Neural cell (in vitro differentiated cells): Measurements from ENCODE around the gene PLEKHN1. TPM values are rescaled to one million over a fixed set of nuclear protein-coding genes. Genes with fewer than 3 reads are reported as not detected.

ENCODE experiments used
- H2AFZ ChIP-seq: fragments of 200-600, 300-800 bp; sonication (generic), shearing (Covaris generic); 2 replicates; pipeline ENCODE4 v1.6.0; 2014; ENCODE audit warnings: low read depth, mild to moderate bottlenecking, antibody characterized with exemption, low read length, moderate library complexity
- H3F3A ChIP-seq: fragments of 200-600 bp; shearing (Covaris generic); 2 replicates; pipeline ENCODE4 v1.6.1; 2016; ENCODE audit warnings: mild to moderate bottlenecking, moderate library complexity, mixed read lengths, antibody characterized with exemption, low read length; ENCODE audit not compliant: insufficient read depth, poor library complexity, severe bottlenecking
- H3K27ac ChIP-seq: fragments of 200-600, 300-800 bp; sonication (generic), shearing (Covaris generic); 2 replicates; pipeline ENCODE4 v1.5.1; 2014; ENCODE audit warnings: mild to moderate bottlenecking, low read length, moderate library complexity
- H3K27me3 ChIP-seq: fragments of 300-800, 200-600 bp; sonication (generic), shearing (Covaris generic); 2 replicates; pipeline ENCODE4 v1.6.0; 2014; ENCODE audit warnings: mild to moderate bottlenecking, low read depth, low read length, moderate library complexity; ENCODE audit not compliant: insufficient read depth
- H3K36me3 ChIP-seq: fragments of 300-800, 200-600 bp; sonication (generic), shearing (Covaris generic); 2 replicates; pipeline ENCODE4 v1.5.1; 2014; ENCODE audit warnings: mild to moderate bottlenecking, antibody characterized with exemption, low read length, moderate library complexity; ENCODE audit not compliant: insufficient read depth
- H3K4me2 ChIP-seq: fragments of 300-800, 200-600 bp; sonication (generic), shearing (Covaris generic); 2 replicates; pipeline ENCODE4 v1.6.0; 2014; ENCODE audit warnings: mild to moderate bottlenecking, low read length
- H3K4me3 ChIP-seq: fragments of 300-800, 200-600 bp; sonication (generic), shearing (Covaris generic); 2 replicates; pipeline ENCODE4 v1.5.1; 2014; ENCODE audit warnings: mild to moderate bottlenecking, low read length, moderate library complexity
- H3K79me2 ChIP-seq: fragments of 200-600 bp; shearing (Covaris generic); replicated peaks from 2 replicates; pipeline ENCODE4 v1.6.0; 2014; ENCODE audit warnings: mild to moderate bottlenecking, low read length, moderate library complexity; ENCODE audit not compliant: insufficient read depth
- H3K9ac ChIP-seq: fragments of 300-800, 200-600 bp; sonication (generic), shearing (Covaris generic); 2 replicates; pipeline ENCODE4 v1.6.1; 2016; ENCODE audit warnings: mild to moderate bottlenecking, low read length, mixed read lengths
- H3K9me2 ChIP-seq: fragments of 200-600 bp; shearing (Covaris generic); 2 replicates; pipeline ENCODE4 v1.6.1; 2016; ENCODE audit warnings: mild to moderate bottlenecking, low read length, mixed read lengths; ENCODE audit not compliant: insufficient read depth
- H3K9me3 ChIP-seq: fragments of 200-600, 300-800 bp; sonication (generic), shearing (Covaris generic); 2 replicates; pipeline ENCODE4 v1.6.1; 2016; ENCODE audit warnings: mild to moderate bottlenecking, mixed run types, low read length, moderate library complexity, mixed read lengths
- H4K20me1 ChIP-seq: fragments of 200-600 bp; shearing (Covaris generic); 2 replicates; pipeline ENCODE4 v1.6.1; 2016; ENCODE audit warnings: mild to moderate bottlenecking, mixed run types; ENCODE audit not compliant: insufficient read depth
- CTCF ChIP-seq: fragments of 450-650 bp; IDR thresholded peaks from 2 replicates; pipeline ENCODE4 v1.5.1; 2014; ENCODE audit warnings: antibody characterized with exemption, mild to moderate bottlenecking, moderate library complexity; ENCODE audit not compliant: poor library complexity, severe bottlenecking
- EP300 ChIP-seq: fragments of 450-650 bp; conservative IDR thresholded peaks from 2 replicates; pipeline ENCODE4 v1.6.1; 2014; ENCODE audit warnings: antibody characterized with exemption, mild to moderate bottlenecking, moderate library complexity; ENCODE audit not compliant: poor library complexity, severe bottlenecking
- MXI1 ChIP-seq: fragments of 450-650 bp; conservative IDR thresholded peaks from 2 replicates; pipeline ENCODE4 v1.6.1; 2014; ENCODE audit warnings: antibody characterized with exemption, mild to moderate bottlenecking; ENCODE audit not compliant: poor library complexity, severe bottlenecking
- SMC3 ChIP-seq: fragments of 450-650 bp; conservative IDR thresholded peaks from 2 replicates; pipeline ENCODE4 v1.6.1; 2014; ENCODE audit warnings: antibody characterized with exemption, mild to moderate bottlenecking, moderate library complexity; ENCODE audit not compliant: poor library complexity
- TAF1 ChIP-seq: IDR thresholded peaks from 2 replicates; pipeline ENCODE4 v1.6.1; 2012; ENCODE audit warnings: low read depth
- polyA plus RNA-seq: library from polyadenylated mRNA; depleted of rRNA; stranded (reverse); fragments of >200 nt; gene quantifications from 2 replicates; pipeline ENCODE4 v1.2.3, GENCODE V29; 2014
- TF ChIP-seq, protein P1 (sequence below): IDR thresholded peaks from 2 replicates; pipeline ENCODE4 v1.6.1; 2012; ENCODE audit warnings: borderline replicate concordance

The PLEKHN1 gene
- polyA plus RNA-seq, 1 donor from 2014 or later: 1.1 TPM

- Histone ChIP-seq H3F3A (no peaks in the 10 kb centered on the region), H3K9me3 (no peaks in the 10 kb centered on the region), H3K9me2 (no peaks in the 10 kb centered on the region), H4K20me1 (no peaks in the 10 kb centered on the region), H3K27me3 (no peaks in the 10 kb centered on the region), H3K27ac (no peak within 1 kb of the TSS), H3K79me2 (peaks cover 4% of the 10 kb centered on the region), H3K9ac (peak within 1 kb of the TSS; percentile 63), H3K36me3 (no peaks in the 10 kb centered on the region), H3K4me3 (peak within 1 kb of the TSS; percentile 64), H2AFZ (no peak within 1 kb of the TSS), H3K4me2 (no peak within 1 kb of the TSS)
- TF ChIP-seq EP300 (no peak), MXI1 (peak; percentile 75)
These were observed 53.7 kb downstream of the PLEKHN1 start, which contains the start of gene AGRN for GRCh38 chr1:1020000-1020404. TSS of gene AGRN (plus strand) at chr1:1020120. CDS start at chr1:1020173, 53 bp downstream.

DNA sequence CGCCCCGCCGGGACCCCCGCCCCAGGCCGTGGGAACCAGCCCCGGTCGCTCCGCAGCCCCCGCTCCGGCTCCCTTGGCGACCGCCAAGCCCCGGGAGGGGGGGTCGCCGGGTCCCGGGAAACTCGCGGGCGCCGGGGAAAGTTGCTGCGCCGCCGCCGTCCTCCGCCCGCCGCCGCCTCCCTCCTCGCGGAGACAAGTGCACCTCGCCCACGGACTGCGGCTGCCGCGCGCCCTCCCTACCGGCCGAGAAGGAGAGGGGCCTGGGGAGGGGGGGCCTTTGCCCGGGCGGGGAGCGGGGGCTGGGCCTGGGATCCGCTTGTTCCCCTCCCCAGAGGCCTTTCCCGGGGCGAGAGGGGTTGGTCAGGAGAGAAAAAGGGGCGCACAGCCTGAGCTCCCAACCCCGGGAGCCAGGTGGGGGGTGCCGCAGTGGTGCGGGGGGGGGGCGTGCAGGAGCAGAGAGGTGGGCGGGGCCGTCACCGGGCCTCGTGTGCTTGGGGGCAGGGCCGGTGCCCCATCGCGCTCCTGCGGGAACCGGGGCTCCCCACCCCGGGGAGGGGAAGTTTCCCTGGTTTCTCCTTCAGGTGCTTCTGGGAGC lies 54.2 kb downstream of the PLEKHN1 start:
- no peaks in the 10 kb centered on the region for H3K36me3 ChIP-seq
- no peaks in the 10 kb centered on the region for H3F3A ChIP-seq
- H3K9me3 ChIP-seq: no peaks in the 10 kb centered on the region
- peak overlapping the region; percentile 64 for H3K4me3 ChIP-seq
- H2AFZ ChIP-seq: no peak overlapping the region
- H3K79me2 ChIP-seq: peaks cover 4% of the 10 kb centered on the region
- no peaks in the 10 kb centered on the region for H3K27me3 ChIP-seq
- TF ChIP-seq TAF1: peak; percentile 26
- no peak for TF ChIP-seq SMC3
- TF ChIP-seq, protein P1, sequence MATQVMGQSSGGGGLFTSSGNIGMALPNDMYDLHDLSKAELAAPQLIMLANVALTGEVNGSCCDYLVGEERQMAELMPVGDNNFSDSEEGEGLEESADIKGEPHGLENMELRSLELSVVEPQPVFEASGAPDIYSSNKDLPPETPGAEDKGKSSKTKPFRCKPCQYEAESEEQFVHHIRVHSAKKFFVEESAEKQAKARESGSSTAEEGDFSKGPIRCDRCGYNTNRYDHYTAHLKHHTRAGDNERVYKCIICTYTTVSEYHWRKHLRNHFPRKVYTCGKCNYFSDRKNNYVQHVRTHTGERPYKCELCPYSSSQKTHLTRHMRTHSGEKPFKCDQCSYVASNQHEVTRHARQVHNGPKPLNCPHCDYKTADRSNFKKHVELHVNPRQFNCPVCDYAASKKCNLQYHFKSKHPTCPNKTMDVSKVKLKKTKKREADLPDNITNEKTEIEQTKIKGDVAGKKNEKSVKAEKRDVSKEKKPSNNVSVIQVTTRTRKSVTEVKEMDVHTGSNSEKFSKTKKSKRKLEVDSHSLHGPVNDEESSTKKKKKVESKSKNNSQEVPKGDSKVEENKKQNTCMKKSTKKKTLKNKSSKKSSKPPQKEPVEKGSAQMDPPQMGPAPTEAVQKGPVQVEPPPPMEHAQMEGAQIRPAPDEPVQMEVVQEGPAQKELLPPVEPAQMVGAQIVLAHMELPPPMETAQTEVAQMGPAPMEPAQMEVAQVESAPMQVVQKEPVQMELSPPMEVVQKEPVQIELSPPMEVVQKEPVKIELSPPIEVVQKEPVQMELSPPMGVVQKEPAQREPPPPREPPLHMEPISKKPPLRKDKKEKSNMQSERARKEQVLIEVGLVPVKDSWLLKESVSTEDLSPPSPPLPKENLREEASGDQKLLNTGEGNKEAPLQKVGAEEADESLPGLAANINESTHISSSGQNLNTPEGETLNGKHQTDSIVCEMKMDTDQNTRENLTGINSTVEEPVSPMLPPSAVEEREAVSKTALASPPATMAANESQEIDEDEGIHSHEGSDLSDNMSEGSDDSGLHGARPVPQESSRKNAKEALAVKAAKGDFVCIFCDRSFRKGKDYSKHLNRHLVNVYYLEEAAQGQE: no peak
- TF ChIP-seq CTCF: no peak
- no peaks in the 10 kb centered on the region for H4K20me1 ChIP-seq
- H3K4me2 ChIP-seq: no peak overlapping the region
- no peak overlapping the region for H3K27ac ChIP-seq
- no peaks in the 10 kb centered on the region for H3K9me2 ChIP-seq
- H3K9ac ChIP-seq: peak overlapping the region; percentile 60
